Activated naive CD8-positive, alpha-beta T cell treated with anti-CD3 and anti-CD28 coated beads, Interleukin-2, amount 10 ng/mL, durations not matched to agents 7 days and 5 days (primary cell): Measurements from ENCODE around the gene VCPKMT. TPM values are rescaled to one million over a fixed set of nuclear protein-coding genes. Genes with fewer than 3 reads are reported as not detected.

Experiments
- ATAC-seq: fragments of 150-1000 bp; cut with Tn5 transposase; one replicate; pipeline ENCODE4 v1.10.0; 2021; ENCODE audit warnings: low read depth, moderate library complexity
- POLR2A ChIA-PET: fragments of 350-600 bp; sonication (Branson Sonifier 250); formaldehyde crosslinking; loops from one replicate; lab custom pipeline; 2021; ENCODE audit warnings: antibody characterized with exemption; lab: Charles Lee
- DNase-seq: peaks from one replicate; pipeline ENCODE4 v3.0.0; 2021
- H3K27ac Mint-ChIP-seq: one replicate; pipeline ENCODE4 v1.8.0; 2022; ENCODE audit warnings: mild to moderate bottlenecking, mixed read lengths
- H3K27me3 Mint-ChIP-seq: one replicate; pipeline ENCODE4 v1.8.0; 2022; ENCODE audit warnings: mild to moderate bottlenecking, moderate library complexity, mixed read lengths
- H3K36me3 Mint-ChIP-seq: one replicate; pipeline ENCODE4 v1.8.0; 2021; ENCODE audit warnings: mild to moderate bottlenecking, mixed read lengths
- H3K4me1 Mint-ChIP-seq: one replicate; pipeline ENCODE4 v1.8.0; 2021; ENCODE audit warnings: mixed read lengths
- H3K4me3 Mint-ChIP-seq: one replicate; pipeline ENCODE4 v1.8.0; 2022; ENCODE audit warnings: mild to moderate bottlenecking, moderate library complexity, mixed read lengths
- H3K9me3 Mint-ChIP-seq: one replicate; pipeline ENCODE4 v1.8.0; 2021; ENCODE audit warnings: mixed read lengths
- total RNA-seq, 2 experiments: library from RNA; stranded (reverse); gene quantifications; one replicate each; pipeline ENCODE4 v1.2.3, GENCODE V29; 2021

VCPKMT gene
- total RNA-seq, 2 experiments from 2014 or later, result 12.9 to 14.9 TPM

DNA sequence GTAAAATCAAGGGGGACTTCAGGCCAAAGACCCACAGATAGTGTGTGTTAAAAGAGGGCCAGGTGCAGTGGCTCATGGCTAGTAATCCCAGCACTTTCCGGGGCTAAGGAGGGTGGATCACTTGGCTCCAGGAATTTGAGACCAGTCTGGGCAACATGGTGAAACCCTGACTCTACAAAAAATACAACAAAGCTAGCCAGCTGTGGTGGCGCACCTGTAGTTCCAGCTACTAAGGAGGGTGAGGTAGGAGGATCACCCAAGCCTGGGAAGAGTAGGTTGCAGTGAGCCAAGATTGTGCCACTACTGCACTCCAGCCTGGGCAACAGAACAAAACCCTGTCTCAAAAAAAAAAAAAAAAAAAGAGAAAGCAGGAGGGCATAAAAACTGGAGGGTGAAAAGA lies 8.5 kb downstream of the VCPKMT start:
- Mint-ChIP-seq H3K4me3 (no peak overlapping the region), H3K4me1 (peaks cover 18% of the 10 kb centered on the region), H3K27me3 (no peaks in the 10 kb centered on the region), H3K9me3 (no peaks in the 10 kb centered on the region), H3K36me3 (peaks cover 10% of the 10 kb centered on the region), H3K27ac (no peak overlapping the region)
- DNase-seq, result no peak
- POLR2A ChIA-PET, result interaction anchor here (0.6 to 1.7 kb wide), 8 partner anchors 7 to 255 kb away, joined by 3 to 6 read pairs (median 4); partner anchors contain the start of genes NEMF and VCPKMT
- ATAC-seq, result no peak

DNA sequence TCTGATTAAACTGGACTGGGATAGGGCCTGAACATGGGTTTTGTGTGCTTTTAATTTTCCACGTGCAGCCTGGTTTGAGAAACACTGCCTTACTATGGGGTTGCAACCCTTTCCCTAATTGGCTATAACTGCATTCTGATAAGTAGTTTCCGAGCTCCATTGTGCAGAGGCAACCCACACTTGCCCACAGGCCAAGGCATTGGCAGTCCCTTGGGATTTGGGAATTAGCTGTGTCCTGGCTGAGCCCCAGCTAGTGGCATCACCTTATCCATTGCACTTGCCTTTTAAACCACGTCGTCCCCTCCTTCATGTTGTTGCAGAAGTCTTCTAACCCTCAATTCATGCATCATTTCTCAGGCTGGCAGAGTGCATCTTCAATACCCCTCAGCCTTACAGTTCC lies 10.2 kb downstream of the VCPKMT start:
- Mint-ChIP-seq H3K36me3 (peaks cover 10% of the 10 kb centered on the region), H3K4me3 (no peak overlapping the region), H3K9me3 (no peaks in the 10 kb centered on the region), H3K27me3 (no peaks in the 10 kb centered on the region), H3K27ac (peak overlapping the region; percentile 76), H3K4me1 (peaks cover 20% of the 10 kb centered on the region)
- POLR2A ChIA-PET, result interaction anchor here (1.5 kb wide), 1 partner anchor 24 kb away, joined by 3 read pairs; no protein-coding TSS in a partner anchor
- ATAC-seq (no peak), DNase-seq (no peak)

DNA sequence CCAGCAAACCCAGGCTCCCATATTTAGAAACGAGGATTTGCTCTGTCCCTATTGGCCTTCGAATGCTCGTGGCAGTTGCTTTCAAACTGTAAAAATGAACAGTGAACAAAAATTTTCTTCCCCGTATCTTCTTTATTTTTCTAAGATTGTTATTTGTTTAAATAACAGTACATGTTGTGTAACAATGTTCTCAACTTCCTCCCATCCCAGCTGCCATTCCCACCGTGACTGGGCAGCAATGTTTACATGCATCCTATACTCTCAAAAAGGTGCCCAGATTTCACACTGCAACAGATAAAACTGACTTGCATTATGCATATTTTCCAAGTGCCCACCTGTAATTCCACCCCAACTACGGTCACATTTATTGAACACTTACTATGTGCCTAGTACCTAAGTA lies 12.8 kb downstream of the VCPKMT start:
- H3K27me3 Mint-ChIP-seq, result no peaks in the 10 kb centered on the region
- H3K4me1 Mint-ChIP-seq, result peaks cover 41% of the 10 kb centered on the region

DNA sequence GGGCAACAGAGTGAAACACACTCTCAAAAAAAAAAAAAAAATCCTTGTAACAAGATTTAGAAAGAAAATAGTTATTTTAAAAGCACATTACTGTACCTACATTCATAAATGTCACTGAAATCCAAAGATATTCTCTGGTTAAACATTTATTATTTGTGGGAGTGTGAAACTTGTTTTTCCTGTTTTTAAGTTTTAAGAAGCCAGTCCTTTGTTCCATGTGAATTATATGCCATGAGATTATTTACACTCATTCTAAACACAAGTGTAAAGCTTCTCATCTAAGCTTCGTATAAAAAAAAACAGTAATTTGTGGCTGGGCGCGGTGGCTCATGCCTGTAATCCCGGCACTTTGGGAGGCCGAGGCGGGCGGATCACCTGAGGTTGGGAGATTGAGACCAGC lies 15.0 kb downstream of the VCPKMT start:
- Mint-ChIP-seq H3K4me1 (peaks cover 52% of the 10 kb centered on the region), H3K9me3 (no peaks in the 10 kb centered on the region), H3K27ac (no peak overlapping the region), H3K4me3 (no peak overlapping the region), H3K27me3 (no peaks in the 10 kb centered on the region), H3K36me3 (peaks cover 11% of the 10 kb centered on the region)
- DNase-seq (no peak), ATAC-seq (no peak)
- POLR2A ChIA-PET, result interaction anchor here (0.6 to 6.0 kb wide), 6 partner anchors 19 to 320 kb away, joined by 3 to 66 read pairs (median 48); no protein-coding TSS in a partner anchor

More for the DNA sequence above, 12.8 kb downstream of the VCPKMT start:
- H3K27ac Mint-ChIP-seq, result peak overlapping the region; percentile 88
- POLR2A ChIA-PET, result interaction anchor here (0.6 to 6.0 kb wide), 15 partner anchors 8 to 251 kb away, joined by 3 to 66 read pairs (median 7); partner anchors contain the start of genes NEMF and VCPKMT
- no peaks in the 10 kb centered on the region for H3K9me3 Mint-ChIP-seq
- H3K4me3 Mint-ChIP-seq, result peak overlapping the region; percentile 80
- ATAC-seq (no peak), DNase-seq (no peak)
- H3K36me3 Mint-ChIP-seq, result peaks cover 6% of the 10 kb centered on the region

DNA sequence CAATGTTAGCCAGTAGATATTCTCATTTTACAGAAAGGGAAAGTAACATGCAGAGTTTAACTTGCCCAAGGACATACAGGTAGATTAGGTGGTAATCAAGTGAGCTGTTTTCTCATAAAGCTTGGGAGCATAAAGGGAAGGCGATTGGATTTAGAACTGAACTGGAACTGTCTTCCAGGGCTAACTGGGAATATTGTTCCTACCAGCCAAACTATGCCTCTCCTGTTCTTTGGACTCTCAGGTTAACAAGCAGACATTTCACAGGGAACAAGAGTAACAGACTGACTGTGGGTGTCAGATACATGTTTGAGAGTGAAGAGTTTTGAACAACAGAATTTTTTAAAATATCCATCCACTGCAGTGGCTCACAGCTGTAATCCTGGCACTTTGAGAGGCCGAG lies 15.6 kb downstream of the VCPKMT start:
- POLR2A ChIA-PET, result interaction anchor here (0.5 to 6.0 kb wide), 9 partner anchors 19 to 466 kb away, joined by 3 to 66 read pairs (median 9); partner anchors contain the start of gene NEMF
- Mint-ChIP-seq H3K27ac (peak overlapping the region; percentile 70), H3K4me3 (peak overlapping the region; percentile 23), H3K27me3 (no peaks in the 10 kb centered on the region), H3K9me3 (peaks cover under 1% of the 10 kb centered on the region), H3K4me1 (peaks cover 54% of the 10 kb centered on the region), H3K36me3 (peaks cover 14% of the 10 kb centered on the region)
- ATAC-seq, result no peak
- DNase-seq, result no peak

DNA sequence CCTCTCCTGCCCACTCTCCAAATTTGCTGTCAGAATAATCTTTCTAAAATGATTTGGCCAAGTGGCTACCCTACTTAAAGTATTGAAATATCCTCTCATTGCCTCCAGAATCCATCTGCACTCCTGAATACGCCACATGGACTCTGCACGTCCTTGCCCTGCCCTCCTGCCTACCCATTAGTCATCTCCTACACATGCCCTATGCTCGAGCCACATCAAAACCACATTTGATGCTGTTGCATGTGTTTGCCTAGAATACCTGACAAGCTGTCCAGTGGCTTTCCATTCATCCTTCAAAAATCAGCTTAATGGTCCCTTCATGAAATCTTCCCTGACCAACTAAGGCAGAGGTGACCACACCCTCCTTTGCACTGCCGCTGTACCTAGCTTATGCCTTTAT lies 17.0 kb downstream of the VCPKMT start:
- Mint-ChIP-seq H3K36me3 (peaks cover 17% of the 10 kb centered on the region), H3K4me3 (peak overlapping the region; percentile 33), H3K4me1 (peaks cover 56% of the 10 kb centered on the region), H3K9me3 (peaks cover 2% of the 10 kb centered on the region), H3K27ac (peak overlapping the region; percentile 70), H3K27me3 (no peaks in the 10 kb centered on the region)
- POLR2A ChIA-PET, result interaction anchor here (1.0 to 6.0 kb wide), 7 partner anchors 12 to 247 kb away, joined by 4 to 49 read pairs (median 9); partner anchors contain the start of gene NEMF
- ATAC-seq (peak; percentile 46), DNase-seq (no peak)

DNA sequence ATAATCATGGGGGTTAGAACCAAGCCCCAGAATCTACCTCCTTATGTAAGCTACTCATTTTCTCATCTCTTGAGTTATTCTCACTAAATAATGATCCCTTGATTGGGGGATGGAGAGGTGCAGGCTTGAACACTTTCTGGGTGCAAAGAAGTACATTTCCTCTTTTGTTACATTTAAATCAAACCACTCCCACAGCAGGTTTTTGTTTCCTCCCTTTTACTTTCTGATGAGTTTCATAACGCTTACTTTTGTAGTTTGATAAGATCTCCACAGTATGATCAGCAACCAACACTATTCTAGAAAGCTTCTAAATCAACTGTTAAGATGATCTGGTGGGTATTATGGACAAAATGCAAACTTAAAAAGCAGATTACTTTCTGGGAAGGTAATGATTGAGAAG lies 20.5 kb downstream of the VCPKMT start:
- DNase-seq, result no peak
- H3K9me3 Mint-ChIP-seq, result peaks cover 2% of the 10 kb centered on the region

DNA sequence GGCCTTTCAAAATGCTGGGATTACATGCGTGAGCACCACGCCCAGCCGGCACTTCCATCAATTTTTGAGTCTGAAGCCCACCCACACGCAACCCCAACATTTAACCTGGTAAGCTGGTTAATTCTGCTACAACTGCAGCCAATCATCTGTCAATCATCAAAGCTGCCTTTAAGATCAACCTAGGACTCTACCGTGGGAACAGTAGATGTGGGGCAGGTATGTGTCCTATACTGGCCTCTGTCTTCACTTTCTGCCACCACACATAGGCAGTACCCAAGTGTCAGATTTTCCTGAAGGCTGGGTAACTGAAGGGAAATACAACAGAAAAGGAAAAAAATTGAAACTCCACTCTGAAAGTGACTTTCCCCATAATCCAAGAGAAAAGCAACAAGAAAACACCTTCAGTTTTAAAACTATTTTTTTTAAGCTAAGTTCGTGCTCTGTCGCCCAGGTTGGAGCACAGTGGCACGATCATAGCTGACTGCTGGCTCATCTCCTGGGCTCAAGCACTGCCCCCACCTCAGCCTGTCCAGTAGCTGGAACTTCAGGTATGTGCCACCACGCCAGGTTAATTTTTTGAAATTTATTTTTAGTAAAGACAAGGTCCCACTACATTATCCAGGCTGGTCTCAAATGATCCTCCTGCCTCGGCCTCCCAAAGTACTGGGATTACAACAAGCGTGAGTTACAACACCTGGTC lies 22.2 kb downstream of the VCPKMT start:
- peak overlapping the region; percentile 11 for H3K4me3 Mint-ChIP-seq
- peaks cover 2% of the 10 kb centered on the region for H3K9me3 Mint-ChIP-seq
- H3K27me3 Mint-ChIP-seq, result no peaks in the 10 kb centered on the region
- H3K27ac Mint-ChIP-seq, result peak overlapping the region; percentile 31
- no peak for DNase-seq
- POLR2A ChIA-PET, result interaction anchor here (1.0 to 4.5 kb wide), 5 partner anchors 11 to 232 kb away, joined by 6 to 31 read pairs (median 16); no protein-coding TSS in a partner anchor
- H3K4me1 Mint-ChIP-seq, result peaks cover 62% of the 10 kb centered on the region
- H3K36me3 Mint-ChIP-seq, result peaks cover 24% of the 10 kb centered on the region
- no peak for ATAC-seq

More for the DNA sequence above, 20.5 kb downstream of the VCPKMT start:
- peak overlapping the region; percentile 98 for H3K27ac Mint-ChIP-seq
- peaks cover 18% of the 10 kb centered on the region for H3K36me3 Mint-ChIP-seq
- H3K4me1 Mint-ChIP-seq, result peaks cover 67% of the 10 kb centered on the region
- POLR2A ChIA-PET, result interaction anchor here (0.6 to 4.7 kb wide), 16 partner anchors 8 to 244 kb away, joined by 3 to 43 read pairs (median 7); partner anchors contain the start of gene NEMF
- no peaks in the 10 kb centered on the region for H3K27me3 Mint-ChIP-seq
- peak overlapping the region; percentile 84 for H3K4me3 Mint-ChIP-seq
- ATAC-seq, result peak; percentile 62

DNA sequence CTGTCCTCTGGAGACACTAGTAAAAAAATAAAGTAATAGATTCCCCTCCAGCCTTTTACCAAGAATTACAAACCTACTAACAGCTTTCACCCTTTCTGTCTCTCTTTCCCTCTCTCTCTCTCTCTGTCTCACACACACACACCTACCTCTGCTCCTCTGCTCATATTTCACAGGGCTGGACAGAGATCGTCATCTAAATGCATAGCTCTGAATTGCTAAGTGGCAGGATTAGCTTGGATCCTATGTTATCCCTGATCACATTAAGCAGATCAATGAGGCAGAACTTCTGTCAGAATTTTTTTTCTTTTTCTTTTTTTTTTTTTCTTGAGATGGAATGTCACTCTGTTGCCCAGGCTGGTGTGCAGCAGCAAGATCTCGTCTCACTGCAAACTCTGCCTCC lies 22.9 kb downstream of the VCPKMT start:
- POLR2A ChIA-PET, result interaction anchor here (1.0 to 4.5 kb wide), 5 partner anchors 11 to 231 kb away, joined by 6 to 31 read pairs (median 16); no protein-coding TSS in a partner anchor
- ATAC-seq (no peak), DNase-seq (no peak)
- peaks cover 25% of the 10 kb centered on the region for H3K36me3 Mint-ChIP-seq
- H3K27me3 Mint-ChIP-seq, result no peaks in the 10 kb centered on the region
- peak overlapping the region; percentile 73 for H3K27ac Mint-ChIP-seq
- H3K4me3 Mint-ChIP-seq, result peak overlapping the region; percentile 21
- peaks cover 65% of the 10 kb centered on the region for H3K4me1 Mint-ChIP-seq
- peaks cover 2% of the 10 kb centered on the region for H3K9me3 Mint-ChIP-seq

DNA sequence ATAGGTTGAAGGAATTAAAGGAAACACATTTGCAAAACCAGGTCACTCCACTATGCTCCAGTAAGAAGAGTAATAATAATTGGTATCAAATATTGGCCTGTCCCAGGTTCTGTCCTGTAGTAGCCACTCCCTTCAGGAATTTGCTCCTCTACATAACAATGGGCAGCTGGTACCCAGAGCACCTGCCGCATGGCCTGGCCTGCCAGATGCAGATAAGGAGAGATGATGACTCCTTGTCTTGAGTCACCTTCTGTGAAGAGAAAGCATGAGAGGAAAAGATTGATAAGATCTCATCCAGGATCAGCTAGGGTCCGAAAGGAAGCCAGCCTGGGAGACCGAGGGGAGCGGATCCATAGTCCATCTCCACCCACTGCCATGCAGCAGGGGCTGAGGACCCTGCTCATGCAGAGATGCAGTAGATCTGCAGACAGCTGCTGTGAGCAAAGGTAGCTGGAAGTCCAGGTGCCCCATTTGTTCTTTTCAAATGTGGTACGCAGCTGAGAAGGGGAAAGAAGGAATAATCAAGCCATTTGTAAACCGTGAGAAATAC lies 24.3 kb downstream of the VCPKMT start:
- H3K9me3 Mint-ChIP-seq, result peaks cover 2% of the 10 kb centered on the region
- no peak for DNase-seq
- no peak for ATAC-seq
- no peaks in the 10 kb centered on the region for H3K27me3 Mint-ChIP-seq
- H3K27ac Mint-ChIP-seq, result peak overlapping the region; percentile 22
- no peak overlapping the region for H3K4me3 Mint-ChIP-seq
- POLR2A ChIA-PET, result interaction anchor here (0.9 to 4.5 kb wide), 11 partner anchors 9 to 229 kb away, joined by 3 to 31 read pairs (median 5); partner anchors contain the start of gene VCPKMT
- peaks cover 75% of the 10 kb centered on the region for H3K4me1 Mint-ChIP-seq
- peaks cover 28% of the 10 kb centered on the region for H3K36me3 Mint-ChIP-seq

DNA sequence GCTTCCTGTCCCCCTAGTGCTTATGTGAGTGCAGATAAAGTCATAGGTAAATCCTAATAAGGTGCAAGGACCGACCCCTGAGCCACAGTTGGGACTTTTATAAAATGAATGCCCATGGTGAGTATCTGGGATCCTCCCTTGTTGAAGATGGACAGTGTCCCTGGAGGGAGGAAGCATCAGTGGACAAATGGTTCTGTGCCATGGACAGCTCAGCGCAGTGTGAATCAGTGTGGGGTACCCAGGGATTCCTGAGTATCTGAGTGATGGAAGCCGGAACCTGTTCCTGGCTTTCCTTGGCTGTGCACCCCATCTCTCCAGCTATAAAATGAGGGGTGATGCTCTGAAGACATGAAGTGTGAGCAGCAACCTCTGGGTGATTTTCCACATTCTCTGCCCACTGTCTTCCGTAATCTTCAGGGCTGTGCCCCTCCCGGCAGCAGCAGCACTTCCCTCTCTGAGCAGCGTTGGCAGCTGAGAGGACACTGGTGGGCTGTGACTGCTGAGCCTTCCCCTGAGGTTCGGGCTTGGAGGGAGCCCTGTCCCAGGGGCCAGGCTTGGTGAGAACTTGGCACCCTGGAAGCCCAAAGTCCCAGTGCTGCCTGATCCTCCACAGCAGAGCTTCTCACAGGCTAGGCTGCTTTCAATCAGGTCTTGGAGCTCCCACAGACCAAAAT lies 25.0 kb downstream of the VCPKMT start:
- ATAC-seq (no peak), DNase-seq (no peak)
- peaks cover 71% of the 10 kb centered on the region for H3K4me1 Mint-ChIP-seq
- H3K36me3 Mint-ChIP-seq, result peaks cover 22% of the 10 kb centered on the region
- H3K27me3 Mint-ChIP-seq, result no peaks in the 10 kb centered on the region
- H3K9me3 Mint-ChIP-seq, result peaks cover 2% of the 10 kb centered on the region
- POLR2A ChIA-PET, result interaction anchor here (0.9 to 4.5 kb wide), 11 partner anchors 9 to 239 kb away, joined by 3 to 31 read pairs (median 5); partner anchors contain the start of genes NEMF and VCPKMT
- H3K4me3 Mint-ChIP-seq, result peak overlapping the region; percentile 17
- H3K27ac Mint-ChIP-seq, result peak overlapping the region; percentile 77

DNA sequence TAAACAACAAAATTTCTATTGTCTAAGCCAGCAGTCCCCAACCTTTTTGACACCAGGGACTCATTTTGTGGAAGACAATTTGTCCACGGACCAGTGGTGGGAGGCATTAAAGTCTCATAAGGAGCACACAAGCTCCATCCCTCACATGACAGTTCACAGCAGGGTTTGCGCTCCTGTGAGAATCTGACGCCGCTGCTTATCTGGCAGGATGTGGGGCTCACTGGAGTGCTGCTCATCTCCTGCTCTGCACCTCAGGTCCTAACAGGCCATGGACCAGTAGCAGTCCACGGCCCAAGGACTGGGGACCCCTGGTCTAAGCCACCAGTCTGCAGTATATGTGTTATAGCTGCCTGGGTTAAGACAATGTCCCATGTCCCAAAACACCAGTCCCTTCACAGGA lies 27.2 kb downstream of the VCPKMT start:
- peak; percentile 61 for ATAC-seq
- DNase-seq, result no peak
- H3K9me3 Mint-ChIP-seq, result no peaks in the 10 kb centered on the region
- H3K27ac Mint-ChIP-seq, result peak overlapping the region; percentile 91
- H3K27me3 Mint-ChIP-seq, result no peaks in the 10 kb centered on the region
- POLR2A ChIA-PET, result interaction anchor here (0.6 to 5.7 kb wide), 6 partner anchors 27 to 241 kb away, joined by 3 to 83 read pairs (median 6); no protein-coding TSS in a partner anchor
- peak overlapping the region; percentile 47 for H3K4me3 Mint-ChIP-seq
- H3K36me3 Mint-ChIP-seq, result peaks cover 20% of the 10 kb centered on the region
- H3K4me1 Mint-ChIP-seq, result peaks cover 85% of the 10 kb centered on the region
